Muscle layer of duodenum (tissue), 2 donors: ENCODE results near the gene KAZN.

Source experiments
- H3K27ac ChIP-seq: one replicate; pipeline ENCODE4 v1.7.0; 2013; ENCODE audit warnings: mild to moderate bottlenecking, low read length
- H3K27me3 ChIP-seq: one replicate; pipeline ENCODE4 v1.7.0; 2013; ENCODE audit warnings: low read depth, mild to moderate bottlenecking, control low read depth, low read length
- H3K36me3 ChIP-seq, 2 donors: one replicate each; pipeline ENCODE4 v1.7.0; 2013; ENCODE audit warnings: low read length in 2 of 2, control low read depth in 1 of 2, mild to moderate bottlenecking in 1 of 2; ENCODE audit not compliant: insufficient read depth in 2 of 2, control insufficient read depth in 1 of 2
- H3K4me1 ChIP-seq, 2 donors: one replicate each; pipeline ENCODE4 v1.7.0; 2013; ENCODE audit warnings: low read length in 2 of 2, mild to moderate bottlenecking in 2 of 2, control low read depth in 1 of 2, moderate library complexity in 1 of 2; ENCODE audit not compliant: insufficient read depth in 2 of 2, control insufficient read depth in 1 of 2
- H3K4me3 ChIP-seq, 2 donors: one replicate each; pipeline ENCODE4 v1.7.0; 2013; ENCODE audit warnings: low read length in 2 of 2, low read depth in 1 of 2, mild to moderate bottlenecking in 1 of 2
- H3K9me3 ChIP-seq, 2 donors: one replicate each; pipeline ENCODE4 v1.7.0; 2013; ENCODE audit warnings: low read length in 2 of 2, control low read depth in 1 of 2, mild to moderate bottlenecking in 1 of 2; ENCODE audit not compliant: control insufficient read depth in 1 of 2
- donor health status: healthy.

KAZN gene

DNA sequence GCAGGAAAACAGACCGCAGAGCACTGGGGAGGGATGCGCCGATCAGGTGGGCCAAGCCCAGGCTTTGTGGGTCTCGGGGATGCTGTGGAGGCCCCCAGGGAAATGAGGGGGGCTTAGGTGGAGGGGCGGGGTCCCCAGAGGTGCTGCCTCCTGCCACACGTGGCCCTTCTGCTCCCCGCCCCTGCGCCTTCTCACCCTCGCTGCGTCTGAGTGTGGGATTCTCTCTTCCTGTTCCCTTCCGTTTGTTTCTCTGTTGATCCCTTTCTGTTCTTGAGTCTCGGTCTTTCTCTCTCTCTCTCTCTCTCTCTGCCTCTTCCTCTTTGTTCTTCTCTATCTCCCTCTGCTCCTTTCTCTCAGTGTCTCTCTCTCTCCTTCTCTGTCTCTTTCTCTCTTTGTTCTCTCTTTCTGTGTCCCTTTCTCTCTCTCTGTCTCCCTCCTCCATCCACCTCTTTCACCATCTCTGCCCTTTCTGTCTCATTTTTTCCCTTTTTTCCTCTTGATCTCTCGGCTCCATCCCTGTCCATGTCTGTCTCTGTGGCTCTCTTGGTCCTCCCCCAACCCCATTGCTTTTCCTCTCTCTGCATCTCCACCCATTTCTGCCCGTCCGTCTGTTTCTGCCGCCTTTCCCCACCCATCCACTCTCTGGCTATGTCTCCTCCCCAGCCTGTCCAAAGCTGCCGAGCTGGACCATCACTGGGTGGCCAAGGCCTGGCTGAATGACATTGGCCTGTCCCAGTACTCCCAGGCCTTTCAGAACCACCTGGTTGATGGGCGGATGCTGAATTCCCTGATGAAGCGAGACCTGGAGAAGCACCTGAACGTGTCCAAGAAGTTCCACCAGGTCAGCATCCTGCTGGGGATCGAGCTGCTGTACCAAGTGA lies 502.6 kb downstream of the KAZN start:
- H3K27me3 ChIP-seq: peaks cover 9% of the 10 kb centered on the region
- no peak overlapping the region for H3K27ac ChIP-seq
- peaks cover 0 to 7% of the 10 kb centered on the region in 2 donors for H3K36me3 ChIP-seq
- H3K4me1 ChIP-seq: no peaks in the 10 kb centered on the region
- no peak overlapping the region for H3K4me3 ChIP-seq
- peaks cover 0 to 16% of the 10 kb centered on the region in 2 donors for H3K9me3 ChIP-seq

GRCh38 chr1:15101801-15102200 lies 503.3 kb downstream of the KAZN start:
- Histone ChIP-seq H3K36me3 (peaks cover 0 to 7% of the 10 kb centered on the region in 2 donors), H3K4me3 (no peak overlapping the region), H3K27ac (no peak overlapping the region), H3K9me3 (peaks cover 0 to 16% of the 10 kb centered on the region in 2 donors), H3K4me1 (no peaks in the 10 kb centered on the region), H3K27me3 (peaks cover 9% of the 10 kb centered on the region)

DNA sequence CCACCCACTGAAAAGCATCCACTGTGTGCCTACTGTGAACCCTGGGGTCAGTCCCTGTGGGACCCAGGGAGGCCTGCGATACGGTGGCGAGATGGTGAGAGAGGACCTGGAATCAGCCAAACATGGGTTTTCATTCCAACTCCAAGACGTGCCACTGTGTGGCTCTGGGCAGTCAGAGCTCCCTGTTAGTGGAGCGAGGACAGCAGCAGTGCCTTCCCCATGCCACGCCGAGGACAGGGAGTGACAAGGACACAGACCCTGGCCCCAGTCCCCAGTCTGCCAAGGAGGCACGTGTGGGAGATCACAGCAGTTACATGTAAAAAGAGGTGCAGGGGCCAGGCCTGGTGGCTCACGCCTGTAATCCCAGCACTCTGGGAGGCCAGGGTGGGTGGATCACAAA lies 504.2 kb downstream of the KAZN start:
- Histone ChIP-seq H3K27ac (no peak overlapping the region), H3K27me3 (peaks cover 9% of the 10 kb centered on the region), H3K36me3 (peaks cover 0 to 7% of the 10 kb centered on the region in 2 donors), H3K4me1 (no peaks in the 10 kb centered on the region), H3K4me3 (no peak overlapping the region), H3K9me3 (peaks cover 0 to 16% of the 10 kb centered on the region in 2 donors)

- Histone ChIP-seq H3K27me3 (peaks cover 9% of the 10 kb centered on the region), H3K9me3 (peaks cover 0 to 16% of the 10 kb centered on the region in 2 donors), H3K27ac (no peak overlapping the region), H3K4me1 (no peaks in the 10 kb centered on the region), H3K36me3 (peaks cover 0 to 7% of the 10 kb centered on the region in 2 donors), H3K4me3 (no peak overlapping the region)
Observed at GRCh38 chr1:15103211-15103610, 504.7 kb downstream of the KAZN start.

- Histone ChIP-seq H3K4me3 (no peak overlapping the region), H3K9me3 (peaks cover 0 to 16% of the 10 kb centered on the region in 2 donors), H3K27ac (no peak overlapping the region), H3K4me1 (no peaks in the 10 kb centered on the region), H3K27me3 (peaks cover 9% of the 10 kb centered on the region), H3K36me3 (peaks cover 0 to 7% of the 10 kb centered on the region in 2 donors)
Observed at GRCh38 chr1:15103906-15104305, 505.4 kb downstream of the KAZN start.

- no peak overlapping the region for H3K27ac ChIP-seq
- peaks cover 0 to 16% of the 10 kb centered on the region in 2 donors for H3K9me3 ChIP-seq
- no peaks in the 10 kb centered on the region for H3K4me1 ChIP-seq
- no peak overlapping the region for H3K4me3 ChIP-seq
- H3K27me3 ChIP-seq: peaks cover 9% of the 10 kb centered on the region
- H3K36me3 ChIP-seq: peaks cover 0 to 7% of the 10 kb centered on the region in 2 donors
Observed at GRCh38 chr1:15104768-15105167, 506.3 kb downstream of the KAZN start.

DNA sequence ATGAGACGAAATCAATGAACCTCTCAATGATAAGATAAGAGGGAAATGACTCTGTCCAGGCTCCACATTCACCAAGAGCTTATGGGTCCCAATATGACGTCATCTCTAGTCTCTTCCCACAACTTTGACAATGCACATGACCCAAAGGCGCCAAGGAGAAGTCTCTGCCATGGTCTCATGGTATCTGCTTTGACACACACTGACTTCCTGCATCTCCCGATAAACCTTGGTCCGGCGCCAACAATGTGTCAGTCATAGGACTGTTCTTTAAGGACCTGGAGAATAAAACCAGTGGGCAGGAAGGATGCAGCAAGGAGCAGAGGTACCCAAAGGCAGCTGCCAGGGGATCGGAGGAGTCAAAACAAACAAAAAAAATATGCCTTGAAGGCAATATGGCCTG lies 508.1 kb downstream of the KAZN start:
- no peak overlapping the region for H3K27ac ChIP-seq
- peaks cover 0 to 7% of the 10 kb centered on the region in 2 donors for H3K36me3 ChIP-seq
- no peak overlapping the region for H3K4me3 ChIP-seq
- H3K27me3 ChIP-seq: no peaks in the 10 kb centered on the region
- no peaks in the 10 kb centered on the region for H3K4me1 ChIP-seq
- peaks cover 0 to 16% of the 10 kb centered on the region in 2 donors for H3K9me3 ChIP-seq

DNA sequence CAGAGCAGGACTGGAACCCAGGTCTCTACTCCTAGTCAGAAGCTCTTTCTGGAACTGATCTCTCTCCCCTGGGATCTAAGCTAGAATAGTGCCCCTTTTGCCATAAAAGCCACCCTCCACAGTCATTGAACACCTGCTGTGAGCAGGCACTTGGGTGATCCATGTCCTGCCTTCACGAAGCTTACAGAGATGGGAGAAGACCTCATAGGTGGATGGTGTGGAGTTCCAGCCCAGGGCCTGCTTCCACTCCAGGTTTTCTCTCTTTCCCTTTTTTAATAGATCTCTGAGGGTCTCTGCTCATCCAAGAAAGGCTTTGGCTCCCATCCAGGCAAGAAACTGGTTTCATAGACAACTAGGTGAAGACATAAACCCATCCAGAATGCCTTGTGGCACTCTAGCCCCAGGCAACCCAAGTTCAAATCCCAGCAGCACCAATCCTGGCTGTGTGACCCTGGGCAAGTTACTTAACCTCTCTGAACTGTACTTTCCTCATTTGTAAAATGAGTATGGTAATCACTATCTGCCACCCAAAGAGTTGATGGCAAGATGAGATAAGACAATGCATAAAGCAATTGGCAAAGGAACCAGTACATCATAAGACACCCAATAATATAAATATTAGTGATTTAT lies 508.7 kb downstream of the KAZN start:
- Histone ChIP-seq H3K36me3 (peaks cover 0 to 7% of the 10 kb centered on the region in 2 donors), H3K27ac (no peak overlapping the region), H3K27me3 (no peaks in the 10 kb centered on the region), H3K9me3 (peaks cover 0 to 16% of the 10 kb centered on the region in 2 donors), H3K4me1 (no peaks in the 10 kb centered on the region), H3K4me3 (no peak overlapping the region)

DNA sequence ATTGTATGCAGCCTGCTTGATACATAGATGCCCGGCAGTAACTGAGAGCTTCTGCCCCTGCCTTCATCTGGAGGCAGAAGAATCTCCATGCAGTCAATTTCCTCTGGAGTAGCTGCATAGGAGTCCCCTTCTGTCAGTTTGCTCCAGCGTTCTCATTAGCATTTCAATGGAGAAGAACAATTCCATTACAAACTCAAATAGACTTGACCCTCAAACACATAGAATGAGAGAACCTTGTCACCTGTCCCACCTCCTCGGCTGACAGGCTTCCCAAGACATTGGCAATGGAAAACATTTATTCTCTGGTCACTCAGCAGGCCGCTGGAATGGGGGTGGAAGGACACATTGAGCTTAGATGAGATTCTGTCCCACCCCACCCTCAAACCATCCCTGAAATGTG lies 509.4 kb downstream of the KAZN start:
- H3K27ac ChIP-seq: no peak overlapping the region
- no peaks in the 10 kb centered on the region for H3K27me3 ChIP-seq
- H3K36me3 ChIP-seq: peaks cover 0 to 7% of the 10 kb centered on the region in 2 donors
- H3K9me3 ChIP-seq: peaks cover 0 to 16% of the 10 kb centered on the region in 2 donors
- H3K4me3 ChIP-seq: no peak overlapping the region
- no peaks in the 10 kb centered on the region for H3K4me1 ChIP-seq

GRCh38 chr1:15110128-15110866 lies 511.8 kb downstream of the KAZN start:
- H3K4me1 ChIP-seq: no peaks in the 10 kb centered on the region
- H3K27me3 ChIP-seq: no peaks in the 10 kb centered on the region
- peaks cover 0 to 3% of the 10 kb centered on the region in 2 donors for H3K36me3 ChIP-seq
- no peak overlapping the region for H3K4me3 ChIP-seq
- H3K27ac ChIP-seq: no peak overlapping the region
- peaks cover 0 to 3% of the 10 kb centered on the region in 2 donors for H3K9me3 ChIP-seq

DNA sequence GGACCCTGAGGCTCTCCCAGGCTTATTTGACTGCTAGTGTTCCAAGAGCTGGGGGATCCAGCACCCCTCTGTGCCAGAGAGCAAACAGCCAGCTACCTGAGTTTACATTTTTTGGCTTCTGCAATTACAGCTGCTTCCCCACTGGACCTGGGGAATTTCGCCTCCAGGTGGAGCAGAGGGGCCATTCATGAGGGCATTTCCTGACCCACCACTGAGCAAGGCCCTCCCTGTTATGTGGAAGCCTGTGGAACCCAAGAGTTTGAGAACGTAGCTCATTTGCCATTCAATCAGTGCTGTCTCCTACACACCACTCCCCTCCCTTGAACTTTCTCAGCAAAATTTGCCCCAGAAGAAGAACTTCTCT lies 512.4 kb downstream of the KAZN start:
- Histone ChIP-seq H3K36me3 (peaks cover 0 to 3% of the 10 kb centered on the region in 2 donors), H3K4me1 (no peaks in the 10 kb centered on the region), H3K27me3 (no peaks in the 10 kb centered on the region), H3K9me3 (no peaks in the 10 kb centered on the region), H3K4me3 (no peak overlapping the region), H3K27ac (no peak overlapping the region)
